GM23338 (cell line): Measurements from ENCODE around the gene GPSM1. TPM values are rescaled to one million over a fixed set of nuclear protein-coding genes. Genes with fewer than 3 reads are reported as not detected.
A peak's percentile ranks its signal among the peaks of the same experiment; 100 is the strongest.

Experiments used
- ATAC-seq: fragments of 200-7000 bp; cut with Tn5 transposase; 3 replicates; pipeline ENCODE4 v1.9.1; 2020
- DNase-seq: peaks from one replicate; pipeline ENCODE4 v3.0.0-alpha.2; 2015; ENCODE audit warnings: low spot score
- H2AFZ ChIP-seq: fragments of 200-600 bp; sonication (generic); 2 replicates; pipeline ENCODE4 v1.8.0; 2016; ENCODE audit warnings: antibody characterized with exemption, mild to moderate bottlenecking, moderate library complexity
- H3F3A ChIP-seq: fragments of 200-600 bp; sonication (generic); replicated peaks from 2 replicates; pipeline ENCODE4 v1.8.0; 2017; ENCODE audit warnings: antibody characterized with exemption, mixed run types, low read depth
- H3K27ac ChIP-seq: fragments of 200-600 bp; sonication (generic); 2 replicates; pipeline ENCODE4 v1.6.1; 2016; ENCODE audit warnings: low read depth
- H3K27me3 ChIP-seq: fragments of 200-600 bp; sonication (generic); 2 replicates; pipeline ENCODE4 v1.8.0; 2016; ENCODE audit warnings: mild to moderate bottlenecking, mixed run types, moderate library complexity; ENCODE audit not compliant: insufficient read depth
- H3K36me3 ChIP-seq: fragments of 200-600 bp; sonication (generic); 2 replicates; pipeline ENCODE4 v1.8.0; 2016; ENCODE audit warnings: mild to moderate bottlenecking; ENCODE audit not compliant: insufficient read depth
- H3K4me1 ChIP-seq: fragments of 200-600 bp; sonication (generic); 2 replicates; pipeline ENCODE4 v1.8.0; 2016; ENCODE audit warnings: mild to moderate bottlenecking, moderate library complexity; ENCODE audit not compliant: insufficient read depth
- H3K4me2 ChIP-seq: fragments of 200-600 bp; sonication (generic); 2 replicates; pipeline ENCODE4 v1.7.1; 2017; ENCODE audit warnings: mixed run types
- H3K4me3 ChIP-seq: fragments of 200-600 bp; sonication (generic); 2 replicates; pipeline ENCODE4 v1.6.1; 2016; ENCODE audit warnings: mixed run types
- H3K79me2 ChIP-seq: fragments of 200-600 bp; sonication (generic); replicated peaks from 2 replicates; pipeline ENCODE4 v1.8.0; 2017; ENCODE audit warnings: mild to moderate bottlenecking; ENCODE audit not compliant: insufficient read depth
- H3K9me2 ChIP-seq: fragments of 200-600 bp; sonication (generic); 2 replicates; pipeline ENCODE4 v1.8.0; 2017; ENCODE audit not compliant: insufficient read depth
- H4K20me1 ChIP-seq: fragments of 200-600 bp; sonication (generic); replicated peaks from 2 replicates; pipeline ENCODE4 v1.8.0; 2017; ENCODE audit warnings: mild to moderate bottlenecking; ENCODE audit not compliant: insufficient read depth
- H3K27ac Mint-ChIP-seq: 2 replicates; pipeline ENCODE4 v1.8.0; 2020; ENCODE audit warnings: inconsistent platforms, mild to moderate bottlenecking, moderate library complexity, mixed read lengths
- H3K27me3 Mint-ChIP-seq: 3 replicates; pipeline ENCODE4 v1.8.0; 2022; ENCODE audit warnings: low read depth, mild to moderate bottlenecking, moderate library complexity, mixed read lengths, inconsistent platforms; ENCODE audit not compliant: insufficient read depth, poor library complexity
- H3K36me3 Mint-ChIP-seq: 3 replicates; pipeline ENCODE4 v1.8.0; 2021; ENCODE audit warnings: low read depth, mild to moderate bottlenecking, inconsistent platforms, moderate library complexity, mixed read lengths
- H3K4me1 Mint-ChIP-seq: 3 replicates; pipeline ENCODE4 v1.8.0; 2020; ENCODE audit warnings: mild to moderate bottlenecking, inconsistent platforms, mixed read lengths
- H3K4me3 Mint-ChIP-seq: 3 replicates; pipeline ENCODE4 v1.8.0; 2021; ENCODE audit warnings: moderate library complexity, mild to moderate bottlenecking, inconsistent platforms, mixed read lengths
- H3K9me3 Mint-ChIP-seq: 3 replicates; pipeline ENCODE4 v1.8.0; 2020; ENCODE audit warnings: moderate library complexity, mild to moderate bottlenecking, inconsistent platforms, mixed read lengths
- CREB1 ChIP-seq: fragments of 250-450 bp; sonication (Bioruptor Pico); IDR thresholded peaks from 2 replicates; pipeline ENCODE4 v1.5.0; 2020; ENCODE audit warnings: low read depth, mild to moderate bottlenecking, moderate library complexity
- CTCF ChIP-seq, 2 experiments: fragments of 200-600 bp in 1 of 2; sonication (generic) in 1 of 2; conservative IDR thresholded peaks; 2 replicates each; pipeline versions ENCODE4 v1.5.1 to v1.6.1; 2016 to 2017; ENCODE audit warnings: antibody characterized with exemption in 2 of 2, low read depth in 2 of 2, mild to moderate bottlenecking in 2 of 2, moderate library complexity in 1 of 2
- ETS1 ChIP-seq: IDR thresholded peaks from 2 replicates; pipeline ENCODE4 v1.6.1; 2016; ENCODE audit warnings: antibody characterized with exemption
- EZH2 ChIP-seq: fragments of 200-600 bp; sonication (generic); IDR thresholded peaks from one replicate; pipeline ENCODE4 v1.8.0; 2017; ENCODE audit warnings: antibody characterized with exemption, mild to moderate bottlenecking, low read depth; ENCODE audit not compliant: unreplicated experiment
- EZH2phosphoT487 ChIP-seq: fragments of 200-600 bp; sonication (generic); IDR thresholded peaks from one replicate; pipeline ENCODE4 v1.8.1; 2018; ENCODE audit warnings: antibody characterized with exemption; ENCODE audit not compliant: unreplicated experiment
- POLR2AphosphoS5 ChIP-seq: IDR thresholded peaks from 2 replicates; pipeline ENCODE4 v1.6.1; 2016; ENCODE audit warnings: antibody characterized with exemption, low read depth
- REST ChIP-seq: IDR thresholded peaks from one replicate; pipeline ENCODE4 v1.6.1; 2018; ENCODE audit warnings: antibody characterized with exemption; ENCODE audit not compliant: unreplicated experiment
- STAT1 ChIP-seq: IDR thresholded peaks from one replicate; pipeline ENCODE4 v1.6.1; 2016; ENCODE audit warnings: antibody characterized with exemption; ENCODE audit not compliant: unreplicated experiment
- ZNF331 ChIP-seq: fragments of 250-450 bp; sonication (Bioruptor Pico); IDR thresholded peaks from 2 replicates; pipeline ENCODE4 v1.5.0; 2020; ENCODE audit warnings: low read depth, mild to moderate bottlenecking, moderate library complexity
- ZNF462 ChIP-seq: fragments of 250-450 bp; sonication (Bioruptor Pico); IDR thresholded peaks from 2 replicates; pipeline ENCODE4 v1.5.0; 2020; ENCODE audit warnings: mild to moderate bottlenecking, moderate library complexity
- polyA plus RNA-seq: library from polyadenylated mRNA; unstranded; fragments of >200 nt; fragmentation: Nextera tagmentation; extraction: Ambion mirVana; gene quantifications from 2 replicates; pipeline ENCODE4 v1.2.1, GENCODE V29; 2016
- total RNA-seq: library from RNA; depleted of rRNA; stranded (reverse); fragments of >200 nt; shearing (Covaris generic); gene quantifications from 2 replicates; pipeline ENCODE4 v1.2.3, GENCODE V29; 2014

Gene GPSM1
- total and polyA plus RNA-seq, 2 experiments from 2014 or later, result 4.8 to 23.2 TPM

GRCh38 chr9:136306211-136307208 lies 20.8 kb upstream of the GPSM1 start (continued):
- TF ChIP-seq REST (no peak), CREB1 (CRISPR knock-in tag) (no peak), ETS1 (no peak), STAT1 (no peak)

- Mint-ChIP-seq H3K4me3 (no peak overlapping the region), H3K36me3 (no peaks in the 10 kb centered on the region), H3K9me3 (no peaks in the 10 kb centered on the region), H3K27me3 (no peaks in the 10 kb centered on the region), H3K4me1 (no peaks in the 10 kb centered on the region), H3K27ac (no peak overlapping the region)
- no peaks in the 10 kb centered on the region for H3K9me2 ChIP-seq
- no peaks in the 10 kb centered on the region for H3K27me3 ChIP-seq
- 0 out of 2 replicates have a peak overlapping the region, but pooled peaks have one; percentile 19 for H3K27ac ChIP-seq
- no peaks in the 10 kb centered on the region for H4K20me1 ChIP-seq
- no peak overlapping the region for H2AFZ ChIP-seq
- H3K4me2 ChIP-seq, result no peak overlapping the region
- no peaks in the 10 kb centered on the region for H3K79me2 ChIP-seq
- peaks cover 22% of the 10 kb centered on the region for H3F3A ChIP-seq
- no peak overlapping the region for H3K4me3 ChIP-seq
- DNase-seq (no peak), ATAC-seq (no peak)
- H3K36me3 ChIP-seq, result no peaks in the 10 kb centered on the region
- H3K4me1 ChIP-seq, result no peaks in the 10 kb centered on the region
- TF ChIP-seq CTCF (conservative IDR thresholded peaks at IDR 0.05; ENCODE audit: low read depth in 2 of 2) (no peak), POLR2AphosphoS5 (no peak), STAT1 (no peak), ZNF462 (CRISPR knock-in tag) (no peak), ZNF331 (CRISPR knock-in tag) (no peak), CREB1 (CRISPR knock-in tag) (no peak), EZH2phosphoT487 (no peak), EZH2 (no peak)
Observed at GRCh38 chr9:136307215-136307750, 20.1 kb upstream of the GPSM1 start.
